SK-N-SH (cell line): ENCODE measurements around the gene C12orf56.

Source experiments
- NFIC ChIP-seq: IDR thresholded peaks from 2 replicates; pipeline ENCODE4 v1.4.0; 2012; ENCODE audit warnings: borderline replicate concordance
- RAD21 ChIP-seq: IDR thresholded peaks from 2 replicates; pipeline ENCODE4 v1.6.1; 2012; ENCODE audit warnings: mild to moderate bottlenecking, low read length
- TAF1 ChIP-seq: IDR thresholded peaks from 2 replicates; pipeline ENCODE4 v1.6.1; 2012; ENCODE audit warnings: low read depth, mild to moderate bottlenecking, low read length, moderate library complexity, borderline replicate concordance
- YY1 ChIP-seq: IDR thresholded peaks from 2 replicates; pipeline ENCODE4 v1.4.0; 2012; ENCODE audit warnings: low read depth, mild to moderate bottlenecking

DNA sequence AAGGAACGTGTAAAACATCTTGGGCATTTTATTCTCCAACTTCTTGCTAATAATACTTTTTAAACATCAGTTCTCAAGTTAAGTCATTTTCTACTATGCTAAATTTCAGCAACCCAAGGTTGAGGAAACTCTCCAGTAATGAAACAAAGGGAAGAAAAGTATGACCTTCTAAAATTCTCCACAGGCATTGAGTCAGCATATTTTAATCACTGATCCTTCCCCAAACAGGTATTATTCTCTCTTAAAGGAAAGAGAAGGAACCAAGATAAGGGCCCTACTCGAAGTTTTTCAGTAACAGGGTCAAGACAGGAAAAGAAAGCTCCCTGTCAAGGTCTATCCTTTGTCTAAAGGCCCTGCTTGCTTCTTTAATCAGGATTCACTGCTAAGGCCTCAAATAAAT is 171.4 kb downstream of the C12orf56 start:
- TF ChIP-seq YY1, result no peak
- no peak for TF ChIP-seq RAD21
- no peak for TF ChIP-seq NFIC
- no peak for TF ChIP-seq TAF1
